GM12874 (cell line): Measurements from ENCODE around the gene RALGDS.
A peak's percentile ranks its signal among the peaks of the same experiment; 100 is the strongest.

Experiments
- TF ChIP-seq, protein P1 (sequence below): IDR thresholded peaks from 2 replicates; pipeline ENCODE4 v1.5.1; 2011; ENCODE audit warnings: low read depth, mild to moderate bottlenecking, control low read depth, low read length, moderate library complexity; ENCODE audit not compliant: insufficient read depth

RALGDS gene

DNA sequence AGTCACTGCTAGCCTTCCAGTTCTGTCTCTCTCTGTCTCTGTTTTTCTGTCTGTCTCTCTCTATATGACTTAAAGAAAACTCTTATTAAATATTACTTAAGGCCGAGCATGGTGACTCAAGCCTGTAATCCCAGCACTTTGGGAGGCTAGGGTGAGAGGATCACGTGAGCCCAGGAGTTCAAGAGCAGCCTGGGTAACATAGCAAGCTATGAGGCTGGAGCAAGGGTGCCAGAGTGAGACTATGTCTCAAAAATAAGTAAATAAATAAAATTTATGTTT, 44.4 kb upstream of the RALGDS start:
- TF ChIP-seq, protein P1, sequence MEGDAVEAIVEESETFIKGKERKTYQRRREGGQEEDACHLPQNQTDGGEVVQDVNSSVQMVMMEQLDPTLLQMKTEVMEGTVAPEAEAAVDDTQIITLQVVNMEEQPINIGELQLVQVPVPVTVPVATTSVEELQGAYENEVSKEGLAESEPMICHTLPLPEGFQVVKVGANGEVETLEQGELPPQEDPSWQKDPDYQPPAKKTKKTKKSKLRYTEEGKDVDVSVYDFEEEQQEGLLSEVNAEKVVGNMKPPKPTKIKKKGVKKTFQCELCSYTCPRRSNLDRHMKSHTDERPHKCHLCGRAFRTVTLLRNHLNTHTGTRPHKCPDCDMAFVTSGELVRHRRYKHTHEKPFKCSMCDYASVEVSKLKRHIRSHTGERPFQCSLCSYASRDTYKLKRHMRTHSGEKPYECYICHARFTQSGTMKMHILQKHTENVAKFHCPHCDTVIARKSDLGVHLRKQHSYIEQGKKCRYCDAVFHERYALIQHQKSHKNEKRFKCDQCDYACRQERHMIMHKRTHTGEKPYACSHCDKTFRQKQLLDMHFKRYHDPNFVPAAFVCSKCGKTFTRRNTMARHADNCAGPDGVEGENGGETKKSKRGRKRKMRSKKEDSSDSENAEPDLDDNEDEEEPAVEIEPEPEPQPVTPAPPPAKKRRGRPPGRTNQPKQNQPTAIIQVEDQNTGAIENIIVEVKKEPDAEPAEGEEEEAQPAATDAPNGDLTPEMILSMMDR, result no peak

- TF ChIP-seq, protein P1, result no peak
Observed at GRCh38 chr9:133164191-133164590, 43.2 kb upstream of the RALGDS start.

DNA sequence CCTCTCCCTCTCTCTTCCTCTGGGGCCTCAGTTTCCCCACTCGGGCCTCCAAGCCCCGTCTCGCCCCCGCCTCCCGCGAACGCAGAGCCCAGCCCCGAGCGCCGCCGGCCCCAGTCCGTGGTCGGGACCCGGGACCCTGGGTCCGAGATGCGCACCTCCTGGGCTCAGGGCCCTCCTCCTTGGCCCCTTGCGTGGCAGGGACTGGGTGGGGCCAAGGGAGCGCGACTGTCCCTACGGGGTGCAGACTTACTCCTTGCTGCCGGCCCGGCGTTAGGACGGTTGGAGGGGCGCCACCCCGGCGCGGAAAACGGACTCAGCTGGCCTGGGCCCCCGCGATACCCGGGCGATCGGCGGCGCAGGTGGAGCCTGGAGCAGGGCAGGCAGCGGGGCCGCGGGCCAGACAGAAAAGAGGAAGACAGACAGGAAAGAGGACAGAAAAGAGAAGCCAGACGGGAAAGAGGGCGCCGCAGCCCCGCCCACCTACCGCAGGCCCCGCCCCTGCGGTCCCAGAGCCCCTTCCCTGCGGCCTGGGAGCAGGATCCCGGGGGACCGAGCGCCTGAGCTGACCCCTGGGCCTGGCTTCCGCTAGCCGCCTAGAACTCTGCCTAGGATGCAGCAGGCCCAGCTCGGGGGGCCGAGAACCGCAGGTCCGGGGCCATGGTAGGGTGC, 42.6 kb upstream of the RALGDS start, which contains the start of gene GBGT1:
Gene GBGT1, minus strand, starts transcription at position 411 of the 669 bp plus-strand sequence. CDS start 1,502 bp downstream, outside the sequence.
- TF ChIP-seq, protein P1, result no peak

- TF ChIP-seq, protein P1, result no peak
Observed at GRCh38 chr9:133162861-133163503, 41.9 kb upstream of the RALGDS start.

DNA sequence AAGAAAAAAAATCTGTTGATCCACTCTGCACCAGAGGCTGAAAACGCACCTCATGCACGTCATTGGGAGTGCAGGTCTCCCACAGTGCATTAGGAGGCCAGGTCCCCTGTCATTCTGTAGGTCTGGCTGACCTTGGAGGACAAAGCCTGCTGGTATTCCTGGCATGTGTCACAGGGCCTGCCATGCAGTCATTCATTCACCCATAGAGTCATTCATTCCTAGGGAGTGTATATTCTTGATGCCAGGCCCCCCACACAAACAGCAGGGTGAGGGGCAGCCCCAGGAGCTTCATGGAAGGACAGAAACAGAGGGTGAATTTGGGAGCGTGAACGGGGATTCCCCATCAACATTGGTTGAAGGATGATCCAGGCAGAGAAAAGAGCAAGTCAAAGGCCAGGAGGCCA, 40.5 kb upstream of the RALGDS start:
- TF ChIP-seq, protein P1, result no peak

DNA sequence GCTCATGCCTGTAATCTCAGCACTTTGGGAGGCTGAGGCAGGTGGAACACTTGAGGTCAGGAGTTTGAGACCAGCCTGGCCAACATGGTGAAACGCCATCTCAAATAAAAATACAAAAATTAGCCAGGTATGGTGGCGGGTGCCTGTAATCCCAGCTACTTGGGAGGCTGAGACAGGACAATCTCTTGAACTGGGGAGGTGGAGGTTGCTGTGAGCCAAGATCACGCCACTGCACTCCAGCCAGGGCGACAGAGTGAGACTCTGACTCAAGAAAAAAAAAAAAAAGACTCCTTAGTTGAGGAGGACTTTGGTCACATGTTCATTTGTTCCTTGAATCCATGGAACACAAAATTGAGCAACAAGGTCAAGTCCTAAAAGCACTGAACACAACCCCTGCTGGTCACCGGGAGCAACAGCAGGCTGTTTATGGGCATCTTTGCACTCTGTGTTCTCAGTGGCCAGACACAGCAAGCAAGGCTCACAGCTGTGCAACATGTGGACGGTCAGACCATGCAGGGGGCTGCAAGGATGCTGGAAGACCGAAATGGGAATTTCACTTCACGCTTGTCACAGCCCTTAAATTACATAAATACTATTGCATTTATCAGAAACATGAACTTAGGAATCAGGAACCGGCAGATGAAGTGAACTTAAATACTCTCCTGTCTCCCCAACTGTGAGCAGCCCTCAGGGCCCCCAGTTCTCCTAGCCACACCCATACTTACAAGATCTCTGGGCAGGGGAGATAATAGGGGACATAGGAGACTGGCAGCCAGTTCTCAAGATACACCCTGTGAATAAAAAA, 39.9 kb upstream of the RALGDS start:
- TF ChIP-seq, protein P1, result peak; percentile 88

GRCh38 chr9:133158695-133159094, 37.7 kb upstream of the RALGDS start:
- TF ChIP-seq, protein P1, result no peak
